Neutrophil (primary cell): ENCODE results near the gene CMBL.

Source experiments
- H3K27ac ChIP-seq: fragments of 200-600 bp; sonication (generic); 2 replicates; pipeline ENCODE4 v1.5.1; 2016; ENCODE audit warnings: mild to moderate bottlenecking, moderate library complexity
- H3K27me3 ChIP-seq: fragments of 200-600 bp; sonication (generic); 2 replicates; pipeline ENCODE4 v1.6.0; 2016; ENCODE audit warnings: mild to moderate bottlenecking
- H3K36me3 ChIP-seq: fragments of 200-600 bp; sonication (generic); 2 replicates; pipeline ENCODE4 v1.5.1; 2017
- H3K4me1 ChIP-seq, 2 experiments: fragments of 200-600 bp in 1 of 2; sonication (generic) in 1 of 2; 1 replicate in 1 of 2; 2 replicates in 1 of 2; pipeline versions ENCODE4 v1.5.1 to v1.6.1; 2013 to 2016; ENCODE audit warnings: low read depth in 1 of 2, low read length in 1 of 2, mild to moderate bottlenecking in 1 of 2, moderate library complexity in 1 of 2; ENCODE audit not compliant: control insufficient read depth in 1 of 2, insufficient read depth in 1 of 2
- H3K4me3 ChIP-seq, 2 experiments: fragments of 200-600 bp in 1 of 2; sonication (generic) in 1 of 2; 1 replicate in 1 of 2; 2 replicates in 1 of 2; pipeline ENCODE4 v1.5.1; 2013 to 2016; ENCODE audit warnings: low read depth in 1 of 2, low read length in 1 of 2, mild to moderate bottlenecking in 1 of 2, moderate library complexity in 1 of 2
- H3K9me3 ChIP-seq: fragments of 200-600 bp; sonication (generic); 2 replicates; pipeline ENCODE4 v1.5.1; 2016
- TF ChIP-seq, protein P1 (sequence below): fragments of 200-600 bp; sonication (generic); IDR thresholded peaks from 2 replicates; pipeline ENCODE4 v1.5.1; 2016; ENCODE audit warnings: antibody characterized with exemption

Gene CMBL

DNA sequence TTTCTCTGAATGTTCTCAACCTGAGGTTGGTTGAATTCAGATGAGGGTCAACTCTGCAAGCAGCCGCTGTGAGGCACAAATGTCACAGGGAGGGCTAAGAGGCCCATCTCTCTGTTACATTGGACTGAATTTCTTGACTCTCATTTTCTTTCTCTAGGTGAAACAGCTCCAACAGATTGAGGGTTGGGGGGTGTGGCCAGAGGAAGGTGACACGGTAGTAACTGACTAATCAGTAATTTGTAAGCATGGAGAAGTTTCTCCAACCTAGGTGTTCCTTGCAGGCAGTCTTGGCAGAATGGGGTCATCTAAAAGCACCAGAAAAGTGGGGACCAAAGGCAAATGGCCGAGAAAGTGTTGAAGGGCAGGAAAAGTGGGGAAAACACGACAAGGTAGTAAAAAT is 40.9 kb downstream of the CMBL start:
- H3K4me3 ChIP-seq, result no peak overlapping the region
- no peak overlapping the region for H3K27ac ChIP-seq
- peaks cover 5 to 21% of the 10 kb centered on the region in 2 experiments for H3K4me1 ChIP-seq
- H3K27me3 ChIP-seq, result no peaks in the 10 kb centered on the region
- H3K36me3 ChIP-seq, result peaks cover 41% of the 10 kb centered on the region
- H3K9me3 ChIP-seq, result no peaks in the 10 kb centered on the region
- TF ChIP-seq, protein P1, sequence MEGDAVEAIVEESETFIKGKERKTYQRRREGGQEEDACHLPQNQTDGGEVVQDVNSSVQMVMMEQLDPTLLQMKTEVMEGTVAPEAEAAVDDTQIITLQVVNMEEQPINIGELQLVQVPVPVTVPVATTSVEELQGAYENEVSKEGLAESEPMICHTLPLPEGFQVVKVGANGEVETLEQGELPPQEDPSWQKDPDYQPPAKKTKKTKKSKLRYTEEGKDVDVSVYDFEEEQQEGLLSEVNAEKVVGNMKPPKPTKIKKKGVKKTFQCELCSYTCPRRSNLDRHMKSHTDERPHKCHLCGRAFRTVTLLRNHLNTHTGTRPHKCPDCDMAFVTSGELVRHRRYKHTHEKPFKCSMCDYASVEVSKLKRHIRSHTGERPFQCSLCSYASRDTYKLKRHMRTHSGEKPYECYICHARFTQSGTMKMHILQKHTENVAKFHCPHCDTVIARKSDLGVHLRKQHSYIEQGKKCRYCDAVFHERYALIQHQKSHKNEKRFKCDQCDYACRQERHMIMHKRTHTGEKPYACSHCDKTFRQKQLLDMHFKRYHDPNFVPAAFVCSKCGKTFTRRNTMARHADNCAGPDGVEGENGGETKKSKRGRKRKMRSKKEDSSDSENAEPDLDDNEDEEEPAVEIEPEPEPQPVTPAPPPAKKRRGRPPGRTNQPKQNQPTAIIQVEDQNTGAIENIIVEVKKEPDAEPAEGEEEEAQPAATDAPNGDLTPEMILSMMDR, result no peak

GRCh38 chr5:10266137-10266536 is 41.6 kb downstream of the CMBL start:
- H3K27me3 ChIP-seq, result no peaks in the 10 kb centered on the region
- peak overlapping the region; percentile 21 for H3K27ac ChIP-seq
- peaks cover 2% of the 10 kb centered on the region for H3K9me3 ChIP-seq
- H3K36me3 ChIP-seq, result peaks cover 48% of the 10 kb centered on the region
- TF ChIP-seq, protein P1, result no peak
- H3K4me3 ChIP-seq, result no peak overlapping the region
- H3K4me1 ChIP-seq, result peaks cover 5 to 21% of the 10 kb centered on the region in 2 experiments

GRCh38 chr5:10265245-10266109 is 42.2 kb downstream of the CMBL start:
- H3K4me1 ChIP-seq, result peaks cover 5 to 21% of the 10 kb centered on the region in 2 experiments
- H3K36me3 ChIP-seq, result peaks cover 55% of the 10 kb centered on the region
- H3K27me3 ChIP-seq, result no peaks in the 10 kb centered on the region
- peaks cover 3% of the 10 kb centered on the region for H3K9me3 ChIP-seq
- no peak overlapping the region for H3K4me3 ChIP-seq
- TF ChIP-seq, protein P1, result no peak
- H3K27ac ChIP-seq, result peak overlapping the region; percentile 27

- Histone ChIP-seq H3K27me3 (no peaks in the 10 kb centered on the region), H3K9me3 (peaks cover 3% of the 10 kb centered on the region), H3K4me1 (peaks cover 5 to 21% of the 10 kb centered on the region in 2 experiments), H3K4me3 (no peak overlapping the region), H3K27ac (no peak overlapping the region), H3K36me3 (peaks cover 64% of the 10 kb centered on the region)
- TF ChIP-seq, protein P1, result no peak
These were observed 43.1 kb downstream of the CMBL start for GRCh38 chr5:10264604-10265003.

- H3K4me1 ChIP-seq, result peaks cover 5 to 19% of the 10 kb centered on the region in 2 experiments
- H3K27me3 ChIP-seq, result no peaks in the 10 kb centered on the region
- H3K27ac ChIP-seq, result no peak overlapping the region
- peaks cover 3% of the 10 kb centered on the region for H3K9me3 ChIP-seq
- TF ChIP-seq, protein P1, result no peak
- no peak overlapping the region for H3K4me3 ChIP-seq
- peaks cover 80% of the 10 kb centered on the region for H3K36me3 ChIP-seq
These were observed 44.7 kb downstream of the CMBL start for GRCh38 chr5:10262995-10263394.
